Occipital lobe (tissue), 2 donors: ENCODE data around the gene CRABP2. TPM values are rescaled to one million over a fixed set of nuclear protein-coding genes. Genes with fewer than 3 reads are reported as not detected.

Experiments used
- DNase-seq: peaks from one replicate; lab custom pipeline; 2025; lab: John Stamatoyannopoulos, UW
- total RNA-seq: library from RNA; depleted of rRNA; stranded (reverse); fragments of >200 nt; gene quantifications from one replicate; pipeline ENCODE4 v1.2.3, GENCODE V29; 2014

CRABP2 gene
- total RNA-seq, 1 donor from 2014 or later, result 3.1 TPM

DNA sequence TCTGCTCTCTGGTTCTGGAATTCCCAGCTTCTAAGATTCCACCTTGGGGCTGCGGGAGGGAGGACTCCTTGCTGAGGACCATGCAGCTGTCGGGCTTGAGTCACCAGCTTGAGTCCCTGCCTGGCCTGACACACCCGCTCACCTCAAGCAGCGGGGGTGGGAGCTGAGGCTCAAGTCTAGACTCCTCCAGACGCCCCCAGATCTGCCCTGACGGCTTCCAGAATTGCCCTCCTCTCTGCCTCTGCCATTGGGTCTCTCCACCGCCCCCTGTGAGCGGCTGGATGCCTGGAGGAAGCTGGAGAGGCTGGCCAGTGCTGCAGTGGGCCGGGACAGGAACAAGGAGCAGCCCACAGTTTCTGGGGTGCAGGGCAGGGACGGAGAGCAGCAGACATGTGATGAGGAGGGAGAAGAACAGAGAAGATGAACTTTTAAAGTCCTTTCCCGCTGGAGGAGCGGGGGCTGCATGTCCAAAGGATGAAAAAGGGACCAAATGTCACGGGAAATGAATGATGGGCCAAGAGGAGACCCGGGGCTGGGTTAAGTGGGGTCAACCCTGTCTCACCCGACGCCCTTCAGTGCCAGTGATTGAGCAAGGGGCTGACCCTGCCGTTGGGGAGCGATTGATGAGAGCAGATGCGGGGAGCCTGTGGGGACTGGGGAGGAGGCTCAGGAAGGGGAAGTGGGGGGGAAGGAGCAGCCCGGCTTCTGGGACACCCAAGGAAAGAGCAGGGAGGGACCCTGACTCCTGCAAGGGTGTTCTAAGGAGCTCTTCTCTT lies 13.5 kb downstream of the CRABP2 start:
- DNase-seq, result no peak

DNA sequence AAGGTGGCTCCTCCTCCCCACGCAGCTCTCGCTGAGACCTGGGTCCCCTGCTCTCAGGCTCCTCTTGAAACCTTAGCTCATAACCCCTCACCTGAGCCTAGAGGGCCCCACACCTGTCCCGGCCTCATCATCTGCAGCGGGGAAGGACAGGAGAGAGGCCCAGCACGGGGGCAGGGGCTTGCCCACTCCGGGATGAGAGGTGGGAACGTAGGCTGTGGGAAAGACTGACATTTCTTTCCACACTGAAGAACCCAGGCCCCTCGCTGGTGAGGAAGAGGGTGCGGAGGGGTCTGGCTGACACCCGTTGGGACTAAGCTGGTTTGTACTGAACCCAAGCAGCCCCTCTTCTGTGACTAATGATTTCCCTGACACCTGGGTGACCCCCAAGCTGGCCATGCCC lies 14.2 kb downstream of the CRABP2 start:
- no peak for DNase-seq

DNA sequence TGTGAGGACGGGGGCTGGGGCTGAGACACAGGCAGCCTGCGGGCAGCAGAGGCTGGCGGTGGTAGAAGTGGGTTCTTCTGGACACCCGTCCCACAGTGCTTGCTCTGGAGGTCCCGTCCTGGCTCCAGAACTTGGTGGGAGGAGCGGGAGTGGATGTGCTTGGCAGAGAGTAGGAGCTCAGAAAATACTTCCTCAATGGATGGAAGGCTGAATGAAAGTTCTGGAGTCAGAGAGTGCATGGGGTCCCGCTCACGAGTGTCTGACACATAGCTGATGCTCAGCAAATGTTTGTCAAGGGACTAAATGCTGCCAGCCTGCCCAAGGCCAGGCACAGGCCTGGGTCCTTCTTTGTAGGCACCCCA lies 14.7 kb downstream of the CRABP2 start:
- DNase-seq, result no peak

DNA sequence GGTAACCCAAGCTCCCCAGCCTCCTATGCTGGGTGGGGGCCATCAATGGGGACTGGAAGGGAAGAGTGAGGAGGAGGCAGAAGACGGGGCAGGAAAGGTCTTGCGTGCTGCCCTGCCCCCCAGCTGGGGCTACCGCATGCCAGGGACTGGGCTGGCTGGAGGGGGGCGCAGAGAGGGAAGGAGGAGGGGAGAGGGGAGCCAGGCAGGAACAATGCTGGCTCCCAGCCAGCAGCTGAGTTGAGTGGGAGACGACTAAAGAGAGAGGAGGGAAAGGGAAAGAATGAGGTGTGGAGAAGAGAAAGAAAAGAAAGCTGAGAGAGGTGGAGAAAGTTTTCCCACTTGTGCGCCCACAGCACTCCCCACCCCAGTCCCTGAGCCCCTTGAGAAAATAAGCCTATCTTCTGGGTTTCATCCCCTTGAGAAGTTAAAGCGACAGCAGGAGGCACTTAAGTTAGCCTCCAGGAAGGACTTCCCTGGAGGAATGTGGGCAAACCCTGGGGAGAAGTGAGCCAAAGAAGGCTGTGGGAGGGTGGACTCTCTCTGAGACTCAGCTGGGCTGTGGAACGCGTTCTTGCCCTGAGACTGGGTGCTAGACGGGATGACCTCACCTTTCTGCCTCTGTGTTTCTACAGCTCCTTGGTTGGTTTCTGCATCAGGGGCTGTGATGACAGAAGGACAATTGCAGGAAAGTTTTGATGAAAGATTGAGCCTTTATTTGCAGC lies 15.3 kb downstream of the CRABP2 start:
- no peak for DNase-seq

DNA sequence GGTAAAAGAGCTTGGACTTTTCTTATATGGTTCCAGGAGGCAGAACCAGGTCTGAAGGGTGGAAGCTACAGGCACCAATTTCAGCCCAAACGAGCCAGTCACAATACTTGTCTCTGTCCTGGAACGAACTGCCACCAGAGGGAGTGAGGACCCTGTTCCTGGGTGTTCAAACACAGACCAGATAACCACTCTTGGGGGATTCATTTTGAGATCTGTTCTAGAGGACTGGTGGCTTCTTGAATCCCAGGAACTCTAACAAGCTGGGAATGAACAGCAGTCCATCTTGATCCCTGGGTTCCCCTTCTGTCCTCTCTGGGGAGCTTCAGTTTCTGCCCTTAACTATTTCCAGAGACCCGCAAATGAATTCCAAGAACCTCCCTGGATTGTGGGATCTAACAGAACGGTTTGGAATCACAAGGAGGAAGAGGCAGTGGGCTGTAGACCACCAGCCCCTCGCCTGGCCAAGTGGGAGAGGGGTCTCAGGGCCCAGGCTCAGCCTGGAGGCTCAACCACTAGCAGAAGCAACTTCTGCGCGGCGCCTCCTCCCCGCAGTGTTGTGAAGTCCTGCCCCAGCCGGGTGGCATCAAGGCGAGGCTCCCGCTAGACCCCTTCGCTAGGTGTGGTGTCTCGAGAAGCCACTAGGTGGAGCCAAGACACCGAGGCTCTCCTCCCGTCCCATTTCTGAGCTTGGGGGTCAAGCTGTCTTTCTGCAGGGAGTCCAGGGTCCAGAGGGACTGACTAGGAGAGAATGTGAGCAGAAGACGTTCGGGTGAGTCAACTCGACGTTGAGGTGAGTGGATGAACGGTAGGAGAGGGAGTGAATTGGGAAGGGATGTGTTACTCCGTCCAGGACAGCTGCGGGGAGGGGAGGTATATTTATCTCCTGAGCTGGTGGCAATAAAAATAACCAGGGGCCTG lies 16.1 kb downstream of the CRABP2 start:
- no peak for DNase-seq

DNA sequence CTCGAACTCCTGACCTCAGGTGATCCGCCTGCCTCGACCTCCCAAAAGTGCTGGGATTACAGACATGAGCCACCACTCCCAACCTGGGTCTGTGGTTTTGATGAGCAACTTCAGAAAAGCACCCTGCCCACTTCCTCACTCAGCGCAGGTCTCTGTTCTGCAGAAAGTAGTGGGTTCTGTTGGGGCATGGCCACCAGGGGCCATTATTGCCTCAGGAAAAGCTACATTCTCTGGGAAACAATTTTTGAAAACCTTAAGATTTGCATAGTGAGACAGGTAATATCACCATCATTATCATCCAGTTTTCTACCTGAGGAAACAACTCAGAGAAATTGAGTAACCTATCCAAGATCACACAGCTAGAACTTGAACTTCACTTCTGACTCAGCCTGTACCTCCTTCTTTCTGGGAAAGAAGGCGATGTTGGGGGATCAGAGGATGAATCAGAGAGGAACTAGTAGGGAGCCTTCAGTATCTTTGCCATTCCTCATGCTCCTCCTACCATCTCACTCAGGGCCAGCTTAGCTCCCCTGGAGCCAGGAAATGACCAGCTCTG lies 21.1 kb downstream of the CRABP2 start:
- no peak for DNase-seq

DNA sequence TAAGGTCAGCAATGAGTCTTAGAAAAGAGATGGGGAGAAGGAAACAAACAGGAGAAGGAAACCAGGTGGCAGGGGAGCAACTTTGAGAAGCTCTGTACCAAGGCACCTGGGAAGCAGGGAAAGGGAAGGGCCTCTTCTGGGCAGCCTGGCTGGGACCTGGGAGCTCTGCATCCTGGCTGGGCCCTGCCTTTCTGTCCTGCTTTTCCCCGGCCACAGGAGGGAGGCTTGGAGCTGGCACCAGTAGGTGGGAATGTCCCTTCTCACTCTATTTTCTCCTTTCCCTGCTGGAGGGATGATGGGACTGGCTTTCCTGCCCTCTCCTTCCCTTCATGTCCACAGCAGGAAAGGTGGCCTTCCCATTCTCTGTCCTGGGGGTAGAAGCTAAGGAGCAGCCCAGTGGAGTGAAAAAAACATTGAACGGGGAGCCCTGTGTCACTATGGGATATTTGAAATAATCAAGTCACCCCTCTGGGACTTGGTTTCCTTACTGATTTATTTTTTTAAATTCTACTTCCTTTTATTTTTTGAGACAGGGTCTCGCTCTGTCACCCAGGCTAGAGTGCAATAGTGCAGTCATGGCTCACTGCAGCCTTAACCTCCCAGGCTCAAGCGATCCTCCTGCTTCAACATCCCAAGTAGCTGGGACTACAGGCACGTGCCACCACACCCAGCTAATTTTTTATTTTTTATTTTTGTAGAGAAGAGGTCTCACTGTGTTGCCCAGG lies 23.1 kb downstream of the CRABP2 start:
- no peak for DNase-seq

DNA sequence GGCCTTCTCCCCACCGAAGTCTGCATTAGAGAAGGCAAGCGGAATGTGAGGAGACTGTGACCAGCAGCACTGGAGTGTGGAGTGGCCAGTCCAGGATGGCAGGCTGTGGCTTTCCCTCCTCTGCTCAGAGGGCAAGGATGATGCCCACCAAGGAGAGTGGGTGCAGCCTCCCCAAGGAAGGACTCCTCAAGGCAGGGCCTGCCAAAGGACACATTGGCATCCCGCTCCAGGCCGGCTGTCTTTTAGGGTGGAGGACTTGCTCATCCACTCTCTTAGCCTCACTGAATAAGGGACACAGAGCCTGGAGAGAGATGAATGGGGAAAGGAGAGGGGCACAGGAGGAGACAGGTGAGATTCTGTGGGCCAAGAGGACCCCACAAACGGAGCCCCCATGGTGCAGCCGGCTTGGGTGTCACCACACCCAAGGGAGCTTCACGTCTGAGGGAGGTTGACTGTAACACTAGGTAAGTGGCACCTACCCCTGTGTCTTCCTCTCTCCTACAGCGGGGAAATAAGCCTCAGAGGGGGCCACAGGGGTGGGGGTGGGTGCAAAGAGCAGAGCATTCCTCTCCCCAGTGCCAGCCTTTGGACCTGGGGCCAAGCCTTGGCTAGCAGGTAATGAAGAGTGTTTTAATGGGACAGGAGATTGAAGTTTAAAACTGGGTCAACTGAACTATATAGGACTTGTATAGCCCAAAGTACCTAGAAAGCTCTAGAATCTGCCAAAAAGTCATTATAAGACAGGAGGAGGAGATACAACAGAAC lies 24.0 kb downstream of the CRABP2 start:
- DNase-seq, result no peak

DNA sequence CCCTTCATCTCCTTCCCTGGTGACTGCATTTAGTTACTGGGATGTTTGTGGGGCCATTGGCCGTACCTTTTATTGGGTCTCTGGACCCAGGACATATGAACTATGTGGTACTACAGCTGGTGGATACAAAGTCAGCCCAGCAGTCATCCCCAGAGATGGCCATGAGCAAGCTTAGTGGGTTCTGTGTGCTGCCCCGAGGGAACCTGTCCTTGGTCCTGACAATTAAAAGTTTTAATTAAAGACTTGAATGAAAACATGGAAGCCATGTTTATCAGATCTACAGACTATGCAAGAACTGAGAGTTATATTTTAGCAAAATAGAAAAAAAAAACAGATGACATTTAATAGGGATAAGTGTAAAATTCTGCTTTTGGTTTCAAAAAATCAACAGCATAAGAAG lies 25.3 kb downstream of the CRABP2 start:
- no peak for DNase-seq

DNA sequence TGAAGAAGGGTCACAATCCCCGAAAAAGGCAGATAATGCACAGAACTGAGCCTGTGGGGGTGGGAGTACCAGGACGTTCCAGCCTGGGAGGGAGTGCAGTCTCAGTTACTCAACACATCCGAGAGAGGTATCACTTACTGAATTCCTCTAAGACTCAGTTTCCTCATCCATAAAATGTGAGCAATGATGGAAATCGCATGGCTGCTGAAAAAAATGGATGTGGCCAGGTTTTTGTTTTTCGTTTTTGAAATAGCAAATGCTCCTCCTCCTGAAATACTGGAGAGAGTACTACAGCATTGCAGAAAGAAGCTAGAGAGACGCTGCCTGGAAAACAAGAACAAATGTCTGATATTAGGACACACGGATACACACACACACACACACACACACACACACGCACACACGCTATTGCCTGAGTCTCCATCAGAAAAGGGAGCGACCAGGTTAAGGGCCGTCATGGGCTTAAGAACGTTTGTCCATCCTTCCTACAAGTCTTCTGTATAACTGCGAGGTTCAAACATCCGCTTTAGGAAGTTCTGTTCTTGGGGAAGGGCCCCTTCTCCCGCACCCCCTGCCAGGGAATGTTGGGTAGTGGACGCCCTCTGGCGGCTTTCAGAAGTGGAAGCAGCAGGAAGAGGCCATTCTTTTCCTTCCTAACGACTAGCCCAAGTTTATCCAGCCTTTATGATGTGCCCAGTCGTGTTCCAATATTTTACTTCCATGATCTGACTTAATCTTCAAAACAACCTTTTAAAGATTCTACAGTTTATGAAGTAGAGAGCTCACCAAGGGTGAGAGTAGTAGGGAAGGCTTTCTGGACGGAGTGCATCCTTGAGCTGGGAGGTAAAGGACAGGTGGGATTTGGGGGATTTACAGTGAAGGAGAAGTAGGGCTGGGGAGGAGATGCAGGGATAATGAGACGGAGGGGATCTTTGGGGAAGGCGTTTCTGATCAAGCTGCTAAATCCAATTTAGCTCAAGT lies 27.5 kb downstream of the CRABP2 start:
- DNase-seq, result peak; percentile 31

DNA sequence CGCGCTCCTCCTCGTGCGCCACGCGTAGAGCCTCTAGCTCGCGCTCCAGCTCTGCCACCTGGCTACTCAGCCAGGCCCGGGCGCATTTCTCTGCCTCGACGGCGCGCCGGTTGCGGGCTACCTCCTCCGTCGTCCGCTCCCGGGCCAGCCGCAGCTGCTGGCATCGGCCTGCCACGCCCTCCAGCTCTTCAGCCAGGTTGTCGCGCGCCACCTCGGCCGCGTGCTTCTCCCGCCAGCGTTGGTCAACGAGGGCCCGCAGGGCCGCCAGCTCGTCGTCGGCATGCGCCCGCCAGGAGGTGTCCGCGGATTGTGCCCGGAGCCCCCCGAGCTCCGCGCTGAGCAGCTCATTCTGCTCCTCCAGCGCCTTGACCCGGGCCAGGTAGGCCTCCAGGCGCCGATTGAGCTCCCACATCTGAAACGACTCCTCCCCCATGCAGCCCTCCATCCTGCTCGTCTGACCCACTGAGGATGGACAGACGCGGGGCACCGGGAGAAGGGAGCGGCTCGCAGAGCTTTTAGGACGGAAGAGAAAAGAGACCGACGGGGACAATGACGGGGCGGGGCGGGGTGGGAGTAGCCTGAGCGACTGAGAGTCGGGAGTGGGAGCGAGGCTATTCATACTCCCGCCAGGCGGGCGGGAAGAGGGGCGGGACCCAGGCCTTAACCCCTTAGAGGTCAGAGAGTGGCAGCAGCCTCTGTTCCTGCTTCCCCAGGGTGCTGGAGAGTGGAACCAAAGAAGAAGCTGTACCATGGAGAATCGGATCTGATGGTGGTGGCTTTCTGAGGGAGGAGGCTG lies 28.4 kb downstream of the CRABP2 start, which contains the start of gene NES:
NES (minus strand) TSS at position 588 of the 796 bp plus-strand sequence; CDS start at position 445, 143 bp downstream.
- peak; percentile 25 for DNase-seq

DNA sequence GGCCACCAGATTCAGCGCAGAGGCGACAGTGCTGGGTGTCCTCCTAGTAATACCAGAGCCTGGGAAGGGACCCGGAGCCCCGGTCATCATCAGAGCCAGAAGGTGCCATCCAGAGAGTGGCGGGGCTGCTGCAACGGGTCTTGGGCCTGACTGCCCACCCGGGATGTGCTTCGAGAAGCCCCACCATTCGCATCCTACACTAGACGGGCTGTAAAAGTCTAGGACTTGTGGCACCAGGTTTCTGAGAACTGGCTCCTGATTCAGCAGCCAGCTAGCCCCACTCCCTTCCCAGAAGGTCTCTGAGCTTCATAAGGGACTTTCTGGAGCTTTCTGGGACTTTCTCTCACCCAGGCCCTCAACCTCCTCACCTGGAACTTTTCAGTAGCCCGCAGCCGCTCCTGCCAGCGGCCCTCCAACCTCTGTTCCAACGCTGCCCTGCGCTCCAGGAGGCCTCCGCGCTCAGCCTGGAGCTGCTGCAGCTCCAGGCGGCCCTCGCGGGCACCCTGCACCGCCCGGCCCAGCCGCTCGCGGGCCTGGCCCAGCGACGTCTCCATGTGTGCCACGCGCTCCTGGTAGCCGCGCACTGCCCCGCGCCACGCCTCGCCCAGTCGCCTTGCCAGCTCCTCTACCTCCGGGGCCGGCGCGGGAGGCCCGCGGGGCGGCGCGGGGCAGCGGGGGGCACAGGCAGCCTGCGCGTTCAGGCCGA lies 29.1 kb downstream of the CRABP2 start:
- DNase-seq, result no peak

DNA sequence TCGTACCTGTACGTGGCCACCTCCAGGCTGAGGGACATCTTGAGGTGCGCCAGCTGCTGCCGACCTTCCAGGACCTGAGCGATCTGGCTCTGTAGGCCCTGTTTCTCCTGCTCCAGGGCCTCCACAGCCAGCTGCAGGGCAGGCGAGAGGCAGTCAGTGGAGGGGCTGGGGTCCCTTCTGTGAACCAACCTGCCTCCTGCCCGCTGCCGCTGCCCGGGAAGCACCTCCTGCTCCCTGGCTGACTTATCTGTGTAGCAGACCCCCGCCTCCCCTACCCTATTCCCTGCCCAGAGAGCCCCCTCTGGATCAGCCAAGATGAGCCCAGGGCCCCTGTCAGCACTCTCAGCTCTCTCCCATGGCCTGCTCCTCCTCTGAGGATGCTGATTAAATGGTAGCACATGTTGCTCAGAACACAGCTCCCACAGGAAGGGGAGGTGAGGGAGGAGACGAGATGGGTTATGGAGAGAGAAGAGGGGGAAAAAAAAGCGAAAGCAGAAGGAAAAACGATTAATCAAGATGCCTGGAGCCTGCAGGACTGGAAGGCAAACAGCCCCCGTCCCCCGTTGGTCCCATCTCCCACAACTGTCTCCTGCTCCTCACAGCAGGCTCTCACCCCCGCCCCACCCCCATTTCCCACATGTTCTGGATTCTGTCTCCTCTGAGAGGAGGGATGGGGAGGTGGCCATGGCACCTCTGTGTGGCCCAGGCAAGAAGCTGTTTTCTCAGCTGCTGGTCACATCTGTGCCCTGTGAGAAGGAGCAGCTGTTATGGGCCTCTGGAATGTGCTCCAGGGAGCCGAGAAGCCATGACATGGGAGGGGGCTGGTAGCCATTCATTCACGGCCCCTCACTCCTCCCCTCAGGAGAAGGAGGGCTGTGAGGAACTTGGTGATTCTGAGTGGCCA lies 29.9 kb downstream of the CRABP2 start:
- no peak for DNase-seq

DNA sequence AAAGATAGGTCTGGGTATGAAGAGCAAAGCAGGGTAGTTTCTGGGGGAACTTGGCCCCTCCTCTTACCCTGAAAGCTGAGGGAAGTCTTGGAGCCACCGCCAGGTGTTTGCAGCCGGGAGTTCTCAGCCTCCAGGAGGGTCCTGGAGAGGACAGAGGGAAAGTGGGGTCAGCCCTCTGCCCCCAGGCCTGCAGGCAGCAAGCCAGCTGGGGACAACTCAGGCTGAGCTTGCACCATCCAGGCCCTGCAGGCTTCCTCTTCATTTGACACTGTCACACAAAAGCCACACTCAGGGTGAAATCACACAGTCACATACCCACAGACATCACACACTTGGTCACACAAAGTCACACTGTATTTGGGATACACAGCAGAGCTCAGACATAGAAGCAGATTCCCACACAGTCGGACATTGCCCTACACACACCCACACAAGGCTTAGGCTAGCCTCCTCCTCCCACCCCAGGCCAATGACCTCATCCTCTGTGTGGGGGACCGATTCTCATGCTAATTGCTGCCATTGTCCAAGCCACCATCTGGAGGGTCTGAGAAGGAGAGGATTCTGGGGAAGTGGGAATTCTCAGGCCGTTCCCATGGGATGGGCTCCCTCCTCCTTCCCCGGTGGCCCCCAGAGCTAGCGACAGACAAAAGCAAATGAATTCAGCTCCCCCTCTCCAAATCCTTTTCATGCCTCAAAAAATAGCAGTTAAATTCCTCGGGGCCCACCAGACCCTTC lies 31.8 kb downstream of the CRABP2 start:
- peak; percentile 19 for DNase-seq

DNA sequence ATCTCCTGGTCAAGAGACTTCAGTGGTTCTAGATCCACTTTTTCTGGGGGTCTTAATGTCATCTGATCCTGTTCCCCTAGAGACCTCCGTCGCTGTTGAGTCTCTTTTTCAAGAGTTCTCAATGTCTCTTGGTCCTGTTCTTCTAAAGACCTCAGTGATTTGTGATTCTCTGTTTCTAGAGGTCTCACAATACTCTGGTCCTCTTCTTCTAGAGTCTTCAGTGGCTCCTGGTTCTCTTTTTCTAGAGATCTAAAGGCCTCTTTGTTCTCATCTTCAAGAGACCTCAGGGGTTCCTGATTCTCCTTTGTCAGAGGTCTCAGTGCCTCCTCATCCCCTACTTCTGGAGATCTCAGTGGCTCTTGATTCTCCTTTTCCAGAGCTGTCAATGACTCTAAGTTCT lies 33.6 kb downstream of the CRABP2 start:
- DNase-seq, result no peak

DNA sequence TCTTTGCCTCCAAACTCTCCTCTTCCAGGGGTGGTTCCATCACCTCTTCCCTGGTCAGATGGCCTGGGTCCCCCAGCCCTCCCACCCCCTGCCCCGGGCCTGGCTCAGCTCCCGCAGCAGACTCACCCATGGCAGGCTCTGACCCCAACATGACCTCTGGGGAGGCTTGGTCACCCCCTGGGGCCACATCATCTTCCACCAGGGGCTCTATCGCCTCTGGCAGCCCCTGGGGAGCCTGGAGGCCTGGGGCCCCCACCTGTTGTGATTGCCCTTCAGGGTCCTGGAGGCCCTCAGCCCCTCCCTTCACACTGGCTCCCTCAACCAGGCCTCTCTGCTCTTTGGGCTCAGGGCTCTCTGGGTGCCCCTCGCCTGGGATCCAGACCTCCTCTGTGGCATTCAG lies 34.6 kb downstream of the CRABP2 start:
- no peak for DNase-seq
